A549 treated with Hydrocortisone at 1 μM for 4 hours (cell line): Measurements from ENCODE around the gene SDR39U1. TPM values are rescaled to one million over a fixed set of nuclear protein-coding genes. Genes with fewer than 3 reads are reported as not detected.

Experiments
- total RNA-seq: library from RNA; stranded (reverse); fragments of 200-300 nt; extraction: Qiagen RNA extraction; gene quantifications from 5 replicates; pipeline ENCODE4 v1.2.3, GENCODE V29; 2022

SDR39U1 gene
- 40.1 to 54.9 TPM (median 49.1 TPM) in 5 replicates for total RNA-seq

DNA sequence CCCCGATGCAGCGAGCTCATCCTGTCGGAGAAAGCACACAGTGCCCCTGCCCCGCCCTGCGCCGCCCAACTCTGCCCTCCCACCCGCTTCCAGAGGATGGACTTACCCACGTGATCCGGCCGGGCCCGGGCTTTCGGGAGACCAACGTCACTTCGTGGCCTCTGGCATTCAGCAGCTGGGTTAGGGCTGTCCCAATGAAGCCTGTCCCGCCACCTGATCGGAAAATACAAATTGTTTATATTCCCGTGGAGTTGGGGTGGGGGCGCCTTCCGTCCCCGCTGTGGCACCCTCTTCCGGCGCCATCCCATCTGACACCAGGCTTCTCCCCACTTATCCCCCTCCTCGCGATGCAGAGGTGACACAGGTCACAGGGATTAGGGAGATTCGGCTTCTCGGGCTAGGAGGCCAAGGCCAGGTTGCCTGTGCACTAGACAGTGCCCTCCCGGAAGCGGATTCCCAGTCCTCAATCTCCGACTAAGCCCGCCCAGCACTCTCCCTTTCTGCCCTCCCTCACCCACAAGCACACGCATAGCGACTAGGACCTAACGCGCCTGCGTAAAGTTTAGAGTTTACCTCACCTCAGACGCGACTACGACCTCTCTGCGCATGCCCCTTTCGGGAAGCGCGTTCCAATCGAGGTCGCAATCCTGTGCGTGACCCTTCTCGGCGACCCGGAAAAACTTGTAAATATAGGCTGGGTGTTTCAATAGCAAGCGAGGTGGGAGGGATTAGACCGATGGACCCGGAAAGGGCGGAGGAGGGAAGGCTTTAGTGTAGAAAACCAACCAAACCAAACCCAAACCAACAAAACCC lies at the start of gene SDR39U1:
SDR39U1 (minus strand) TSS at position 537 of the 813 bp plus-strand sequence; CDS start at position 530, 7 bp downstream.

GRCh38 chr14:24429395-24430142 lies 13.0 kb downstream of the SDR39U1 start, which contains the start of the genes CBLN3 and KHNYN:
Gene CBLN3 (minus strand): TSS chr14:24429668. CDS start chr14:24429054, 614 bp downstream.
Gene KHNYN (plus strand): TSS chr14:24429954. CDS start chr14:24430731, 777 bp downstream.

DNA sequence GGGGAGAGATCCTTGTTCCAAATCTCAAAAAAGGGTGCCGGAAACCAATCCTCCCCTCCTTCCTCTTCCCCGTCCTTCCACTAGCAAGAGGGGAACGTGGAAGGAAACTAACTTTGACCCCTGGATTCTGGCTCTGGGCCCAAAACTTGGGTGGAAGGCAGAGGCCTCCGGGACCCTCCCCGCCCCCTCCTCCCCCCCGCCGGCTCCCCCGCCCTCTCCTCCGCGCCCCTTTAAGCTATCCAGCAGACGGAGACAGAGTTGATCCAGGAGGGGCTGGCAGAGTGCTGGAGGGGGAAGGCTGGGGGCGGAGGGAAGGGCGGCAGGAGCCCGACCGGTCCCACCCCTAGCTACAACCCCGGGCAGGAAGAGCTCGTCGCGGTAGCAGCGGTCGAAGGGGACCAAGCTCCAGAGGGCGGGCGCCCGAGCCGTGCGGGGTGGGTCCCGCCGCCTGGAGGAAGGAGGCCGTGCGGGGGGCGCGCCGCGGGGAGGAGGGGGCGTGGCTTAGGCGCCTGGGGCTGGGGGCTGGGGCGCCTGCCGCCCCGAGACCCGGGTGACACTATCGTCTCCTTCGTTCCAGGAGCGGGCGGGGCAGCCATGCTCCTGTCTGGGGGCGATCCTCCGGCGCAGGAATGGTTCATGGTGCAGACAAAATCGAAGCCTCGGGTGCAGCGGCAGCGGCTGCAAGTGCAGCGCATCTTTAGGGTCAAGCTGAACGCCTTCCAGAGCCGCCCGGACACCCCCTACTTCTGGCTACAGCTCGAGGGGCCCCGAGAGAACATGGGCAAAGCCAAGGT lies 43.7 kb downstream of the SDR39U1 start, which contains the start of gene NYNRIN:
NYNRIN (plus strand) TSS at position 351 of the 794 bp plus-strand sequence; CDS start at position 595, 244 bp downstream.

Other genes with a start within 250 kb of the SDR39U1 start
- gene TM9SF1, start 247.3 kb downstream of the SDR39U1 start, total RNA-seq, result 61.4 to 81.2 TPM (median 65.5 TPM) in 5 replicates
- gene TSSK4, start 237.1 kb downstream of the SDR39U1 start, total RNA-seq, result not detected in 5 replicates
- gene CHMP4A, start 229.3 kb downstream of the SDR39U1 start, total RNA-seq, result 77.5 to 105 TPM (median 83.7 TPM) in 5 replicates
- gene MDP1, start 226.7 kb downstream of the SDR39U1 start, total RNA-seq, result 28.0 to 33.9 TPM (median 32.1 TPM) in 5 replicates
- gene NEDD8, start 210.4 kb downstream of the SDR39U1 start, total RNA-seq, result 411 to 486 TPM (median 455 TPM) in 5 replicates
- 53.0 to 66.2 TPM (median 59.0 TPM) in 5 replicates for gene GMPR2, start 209.8 kb downstream of the SDR39U1 start, total RNA-seq
- gene TINF2, start 200.2 kb downstream of the SDR39U1 start, total RNA-seq, result 32.1 to 38.5 TPM (median 37.3 TPM) in 5 replicates
- gene TGM1, start 179.6 kb downstream of the SDR39U1 start, total RNA-seq, result 0.99 to 1.6 TPM (median 1.5 TPM) in 5 replicates
- gene RABGGTA, start 171.2 kb downstream of the SDR39U1 start, total RNA-seq, result 15.6 to 18.0 TPM (median 17.0 TPM) in 5 replicates
- gene DHRS1, start 143.0 kb downstream of the SDR39U1 start, total RNA-seq, result 9.8 to 11.5 TPM (median 11.2 TPM) in 5 replicates
- gene NOP9, start 142.9 kb downstream of the SDR39U1 start, total RNA-seq, result 13.0 to 18.8 TPM (median 16.2 TPM) in 5 replicates
- gene CIDEB, start 134.8 kb downstream of the SDR39U1 start, total RNA-seq, result 0.13 to 0.22 TPM (median 0.22 TPM) in 5 replicates
- gene LTB4R2, start 132.6 kb downstream of the SDR39U1 start, total RNA-seq, result 3.0 to 4.9 TPM (median 3.8 TPM) in 5 replicates
- gene LTB4R, start 131.3 kb downstream of the SDR39U1 start, total RNA-seq, result 3.8 to 5.9 TPM (median 5.5 TPM) in 5 replicates
- not detected in 5 replicates for gene ADCY4, start 107.7 kb downstream of the SDR39U1 start, total RNA-seq
- gene RIPK3, start 102.8 kb downstream of the SDR39U1 start, total RNA-seq, result not detected in 5 replicates
- 0.10 to 0.31 TPM (median 0.15 TPM) in 4 of 5 replicates, not detected in the other for gene NFATC4, start 74.6 kb downstream of the SDR39U1 start, total RNA-seq
- 0.22 to 0.50 TPM (median 0.36 TPM) in 5 replicates for gene NYNRIN, start 43.8 kb downstream of the SDR39U1 start, total RNA-seq
- gene CBLN3, start 13.1 kb downstream of the SDR39U1 start, total RNA-seq, result 0.97 to 1.3 TPM (median 1.2 TPM) in 5 replicates
- gene KHNYN, start 12.8 kb downstream of the SDR39U1 start, total RNA-seq, result 22.5 to 30.4 TPM (median 25.8 TPM) in 5 replicates
- gene CMA1, start 65.5 kb upstream of the SDR39U1 start, total RNA-seq, result not detected in 5 replicates
- gene CTSG, start 133.5 kb upstream of the SDR39U1 start, total RNA-seq, result not detected in 5 replicates
- not detected in 5 replicates for gene GZMH, start 166.9 kb upstream of the SDR39U1 start, total RNA-seq
- gene GZMB, start 191.4 kb upstream of the SDR39U1 start, total RNA-seq, result not detected in 5 replicates